Stimulated activated CD8-positive, alpha-beta memory T cell treated with anti-CD3 and anti-CD28 coated beads, Interleukin-12 subunit alpha, Interleukin-12 subunit beta, amount 100 ng/mL, for 24 hours (primary cell): Measurements from ENCODE around the gene SLX4.
A peak's percentile ranks its signal among the peaks of the same experiment; 100 is the strongest.

Experiments used
- DNase-seq: peaks from one replicate; pipeline ENCODE4 v3.0.0-alpha.2; 2020; ENCODE audit errors: extremely low read depth

The SLX4 gene

DNA sequence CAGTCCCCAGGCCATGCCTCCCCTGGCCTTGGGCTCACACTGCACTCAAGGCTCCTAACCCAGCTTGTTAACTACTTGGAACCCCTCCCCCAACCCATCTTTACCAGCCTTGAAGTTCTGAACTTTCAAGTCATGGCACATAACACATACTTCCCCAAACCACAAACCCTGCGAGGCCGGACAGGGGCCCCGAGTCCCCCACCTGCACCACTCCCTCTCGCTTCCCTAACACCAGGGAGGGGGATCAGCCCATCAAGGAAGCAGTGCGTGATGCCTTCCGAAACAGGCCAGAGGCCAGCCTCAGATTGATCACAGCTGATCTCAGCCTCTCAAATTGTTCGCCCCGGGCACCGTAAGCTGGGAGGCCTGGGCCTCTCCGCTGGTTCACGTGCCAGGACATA is 31.2 kb downstream of the SLX4 start:
- no peak for DNase-seq

DNA sequence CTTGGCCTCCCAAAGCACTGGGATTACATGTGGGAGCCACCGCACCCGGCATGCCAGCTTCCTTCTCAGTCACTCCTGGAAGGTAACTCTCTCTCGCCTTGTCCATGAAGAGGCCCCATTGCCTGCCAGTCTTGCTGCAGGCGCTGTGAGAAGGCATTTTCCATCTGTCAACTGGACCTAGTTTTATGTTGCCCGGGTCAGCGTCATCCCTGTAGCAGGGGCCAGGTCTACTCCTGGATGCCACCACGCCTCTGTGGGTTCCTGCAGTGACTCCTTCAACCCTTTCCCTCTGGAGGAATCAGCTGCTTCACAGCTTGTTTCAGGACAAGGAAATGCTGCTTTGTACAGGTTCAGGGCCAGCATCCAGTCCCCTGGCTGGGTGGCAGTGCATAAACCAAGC is 31.6 kb downstream of the SLX4 start:
- DNase-seq: no peak

DNA sequence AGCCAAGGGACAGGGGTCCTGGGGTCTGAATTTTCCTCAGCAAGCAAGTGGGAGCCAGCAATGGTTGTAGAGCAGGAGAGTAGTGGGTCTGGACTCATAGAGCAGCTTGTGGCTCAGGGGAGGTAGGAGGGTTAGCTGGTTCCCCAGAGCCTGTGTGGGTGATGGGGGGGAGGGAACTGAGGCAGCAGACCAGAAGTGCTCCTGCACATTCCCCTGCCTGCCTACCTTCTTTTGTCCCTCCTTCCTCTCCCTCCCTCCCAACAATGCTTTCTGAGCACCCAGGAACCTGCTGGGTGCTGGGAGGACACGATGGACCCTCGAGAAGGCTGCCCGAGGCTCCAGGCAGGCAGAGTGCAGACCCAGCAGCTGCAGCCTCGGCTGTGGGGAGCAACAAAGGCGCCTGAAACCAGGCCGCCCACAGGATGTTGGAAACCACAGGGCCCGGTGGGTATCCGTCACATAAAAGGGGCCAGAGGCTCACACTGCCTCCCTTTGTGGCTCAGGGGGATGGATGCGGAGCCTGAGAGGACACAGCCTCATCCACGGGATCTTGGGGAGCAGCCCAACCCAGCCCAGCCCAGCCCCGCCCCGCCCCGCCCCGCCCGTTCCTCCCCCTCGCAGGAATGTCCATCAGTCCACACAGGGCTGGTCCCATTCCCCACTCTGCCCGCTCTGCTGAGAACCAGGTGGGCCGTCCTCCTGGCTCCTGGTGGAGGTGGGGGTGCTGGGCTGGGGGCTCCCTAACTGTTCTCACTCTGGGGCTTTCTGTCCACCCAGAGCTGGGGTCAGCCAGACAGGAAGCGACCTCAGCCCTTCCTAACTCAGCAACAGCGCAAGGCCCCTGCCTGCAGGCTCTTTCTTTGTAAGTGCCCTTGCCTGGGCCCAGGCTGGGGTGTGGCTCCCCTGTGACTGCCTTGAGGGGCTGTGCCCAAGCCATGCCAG is 32.5 kb downstream of the SLX4 start:
- peak; percentile 30 for DNase-seq

DNA sequence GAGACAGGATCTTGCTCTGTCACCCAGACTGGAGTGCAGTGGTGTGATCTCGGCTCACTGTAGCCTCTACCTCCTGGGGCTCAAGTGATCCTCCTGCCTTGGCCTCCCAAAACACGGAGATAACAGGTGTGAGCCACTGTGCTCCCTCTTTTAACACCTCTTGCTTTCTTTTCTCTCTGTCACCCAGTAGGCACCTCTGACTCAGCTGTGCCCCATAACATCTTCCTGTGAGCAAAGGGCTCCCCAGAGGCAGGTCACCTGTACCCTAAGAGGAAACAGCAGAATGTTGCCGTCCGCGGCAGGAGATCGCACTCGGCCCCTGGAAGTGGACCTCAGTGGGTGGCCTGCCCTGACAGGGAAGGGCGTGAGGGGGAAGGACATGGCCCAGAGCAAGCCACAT is 33.3 kb downstream of the SLX4 start:
- DNase-seq: no peak

DNA sequence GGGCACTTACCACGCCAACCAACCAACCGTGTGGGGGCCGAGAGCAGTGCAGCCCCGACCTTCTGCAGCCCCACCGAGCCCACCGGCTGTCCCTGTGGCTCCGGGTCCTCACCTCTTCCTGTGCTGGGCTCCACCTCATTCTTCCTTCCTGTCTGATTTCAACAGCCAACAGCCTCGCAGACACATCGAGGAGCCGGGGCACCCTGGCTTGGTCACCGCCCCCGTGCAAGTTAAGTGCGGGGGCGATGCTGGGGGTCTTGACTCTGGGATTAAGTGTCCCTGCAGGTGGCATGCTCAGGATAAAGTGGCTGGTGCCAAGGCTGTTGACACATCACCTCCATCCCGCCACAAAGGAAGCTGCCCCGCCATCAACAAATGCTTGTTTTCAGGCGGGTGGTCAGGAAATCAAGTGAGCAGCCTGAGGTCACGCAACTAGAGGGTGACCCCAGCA is 34.1 kb downstream of the SLX4 start, which contains the start of gene NLRC3:
NLRC3 (minus strand) TSS at position 102 of the 451 bp plus-strand sequence. CDS start 12,367 bp downstream, outside the sequence.
- DNase-seq: no peak

DNA sequence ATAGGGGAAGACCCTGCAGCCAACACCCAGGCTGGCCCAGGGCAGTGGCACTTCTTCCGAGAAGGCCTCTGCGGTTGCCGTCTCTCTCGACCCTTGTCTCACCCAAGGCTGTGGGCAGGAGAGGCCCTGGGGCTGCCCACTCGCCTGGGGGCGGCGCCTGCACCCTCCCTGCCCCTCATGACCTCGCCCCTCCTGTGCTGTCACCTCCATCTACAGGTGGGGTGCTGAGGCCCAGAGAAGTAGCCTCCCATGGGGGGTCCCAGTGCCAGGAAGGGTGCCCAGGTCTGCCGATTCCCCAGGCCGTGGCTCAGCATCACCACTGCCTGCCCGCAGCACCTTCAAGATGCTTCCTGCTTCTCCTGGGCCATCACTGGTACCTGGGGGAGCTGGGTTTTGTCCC is 35.2 kb downstream of the SLX4 start:
- no peak for DNase-seq

DNA sequence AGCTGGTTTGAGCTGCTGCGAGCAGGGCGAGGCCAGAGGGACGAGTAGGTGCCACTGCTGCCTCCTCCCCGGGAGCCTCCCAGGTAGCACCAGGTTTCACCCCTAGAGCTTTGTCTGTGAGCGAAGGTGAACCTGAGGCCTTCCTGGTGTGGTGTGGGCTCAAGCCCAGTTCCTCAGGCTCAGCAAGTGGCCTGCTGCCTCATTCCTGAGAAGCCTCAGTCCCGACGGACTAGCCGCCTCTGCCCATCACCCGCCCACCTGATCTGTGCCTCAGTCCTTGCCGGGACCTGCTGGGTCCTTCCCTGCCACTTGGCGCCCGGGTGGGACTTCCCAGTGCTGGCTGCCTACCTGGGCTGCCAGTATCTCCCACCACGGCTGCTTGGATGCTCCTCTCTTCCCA is 35.9 kb downstream of the SLX4 start:
- DNase-seq: no peak

DNA sequence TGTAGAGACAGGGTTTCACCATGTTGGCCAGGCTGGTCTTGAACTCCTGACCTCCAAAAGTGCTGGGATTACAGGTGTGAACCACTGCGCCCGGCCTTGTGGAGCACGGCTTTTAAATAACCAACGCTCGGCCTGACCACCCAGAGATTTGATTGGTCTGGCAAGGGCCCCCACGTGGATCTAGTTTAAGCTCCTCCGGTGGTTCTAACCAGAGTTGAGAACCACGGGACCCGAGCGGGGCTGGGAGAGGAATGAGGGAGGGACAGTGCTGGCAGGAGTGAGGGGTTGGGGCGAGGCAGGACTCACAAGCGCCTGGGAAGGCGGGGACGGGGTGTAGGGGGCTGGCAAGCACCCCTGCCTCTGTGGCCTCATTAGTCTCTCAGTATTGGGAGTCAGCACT is 37.2 kb downstream of the SLX4 start:
- no peak for DNase-seq

DNA sequence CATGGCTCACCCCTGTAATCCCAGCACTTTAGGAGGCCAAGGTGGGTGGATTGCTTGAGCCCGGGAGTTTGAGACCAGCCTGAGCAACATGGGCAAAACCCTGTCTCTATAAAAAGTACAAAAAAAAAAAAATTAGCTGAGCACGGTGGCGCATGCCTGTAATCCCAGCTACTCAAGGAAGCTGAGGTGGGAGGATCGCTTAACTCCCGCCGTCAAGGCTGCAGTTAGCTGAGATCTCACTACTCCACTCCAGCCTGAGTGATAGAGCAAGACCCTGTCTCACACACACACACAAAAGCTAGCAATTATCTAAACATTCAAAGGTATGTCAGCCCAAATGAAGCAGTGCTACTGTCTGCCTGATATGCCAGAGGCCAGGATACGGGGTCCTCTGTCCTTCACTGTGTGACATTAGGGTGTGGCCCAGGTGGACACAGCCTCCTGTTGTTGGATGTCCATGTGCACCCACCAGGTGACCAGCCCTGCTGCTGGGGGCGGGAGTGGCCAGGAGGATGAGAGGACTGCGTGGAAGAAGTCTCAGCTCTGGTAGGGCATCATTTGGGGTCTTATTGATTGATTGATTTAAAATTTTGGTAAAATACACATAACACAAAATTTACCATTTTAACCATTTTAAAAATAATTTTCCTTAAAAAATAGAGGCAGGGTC is 38.1 kb downstream of the SLX4 start:
- no peak for DNase-seq

DNA sequence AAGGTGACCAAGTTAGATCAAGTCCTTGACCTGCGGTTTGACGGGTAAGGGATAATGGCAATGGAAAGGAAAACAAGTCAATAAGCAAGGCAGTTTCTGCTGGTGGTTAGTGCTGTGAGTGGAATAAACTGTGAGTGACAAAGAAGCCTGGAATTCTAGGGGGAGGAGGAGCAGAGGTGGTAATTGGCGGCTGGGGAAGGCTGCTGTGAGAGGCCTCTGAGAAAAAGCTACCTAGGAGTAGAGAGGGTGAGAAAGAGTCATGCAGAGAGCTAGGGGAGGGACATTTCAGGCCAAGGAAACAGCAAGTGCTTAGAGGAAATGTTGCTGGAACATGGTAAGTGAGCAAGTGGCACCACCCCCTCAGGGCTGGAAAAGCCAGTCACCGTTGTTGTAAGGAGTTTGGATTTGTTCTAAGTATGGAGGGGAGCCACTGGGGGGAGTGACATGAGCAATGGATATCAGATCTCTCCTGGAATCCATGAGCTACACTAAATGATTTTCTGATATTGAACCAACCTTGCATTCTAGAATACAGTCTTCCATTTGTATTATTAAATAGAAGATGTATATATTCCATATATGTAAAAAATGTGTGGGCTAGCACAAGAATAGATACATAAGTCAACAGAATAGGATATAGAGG is 40.9 kb downstream of the SLX4 start:
- no peak for DNase-seq

DNA sequence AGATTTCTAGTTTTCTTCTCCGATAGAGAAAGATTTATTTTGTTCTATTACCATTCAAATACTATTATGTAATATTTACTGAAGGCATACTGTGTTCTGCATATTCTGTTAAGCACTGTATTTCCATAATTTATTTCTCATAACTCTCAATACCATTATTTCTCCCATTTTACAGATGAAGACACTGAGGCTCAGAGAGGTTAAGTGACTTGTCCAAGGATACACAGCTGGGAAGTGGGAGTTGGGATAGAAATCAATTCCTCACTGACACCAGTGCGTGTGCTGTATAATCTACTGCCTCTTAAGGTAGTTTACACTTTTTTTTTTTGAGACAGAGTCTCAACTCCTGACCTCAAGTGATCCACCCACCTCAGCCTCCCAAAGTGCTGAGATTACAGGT is 41.6 kb downstream of the SLX4 start:
- no peak for DNase-seq

DNA sequence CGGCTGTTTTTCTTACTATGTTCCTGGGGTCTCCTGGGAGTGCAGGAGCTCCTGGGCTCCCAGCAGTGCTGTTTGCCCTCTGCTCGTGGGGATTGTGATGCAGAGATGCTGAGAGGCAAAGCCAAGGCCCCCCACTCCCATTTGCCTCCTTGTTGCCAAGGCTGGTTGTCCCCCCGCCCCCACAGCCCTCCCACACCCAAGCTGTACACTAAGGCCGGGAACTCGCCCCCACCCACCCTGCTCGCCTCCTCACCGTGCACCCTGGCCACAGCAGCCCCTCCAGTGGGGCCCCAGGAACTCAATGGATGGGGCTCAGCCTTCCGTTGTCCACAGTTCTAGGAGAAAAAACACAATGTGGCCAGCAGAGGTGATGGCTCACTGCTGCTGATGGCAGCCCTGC is 44.4 kb downstream of the SLX4 start:
- no peak for DNase-seq

DNA sequence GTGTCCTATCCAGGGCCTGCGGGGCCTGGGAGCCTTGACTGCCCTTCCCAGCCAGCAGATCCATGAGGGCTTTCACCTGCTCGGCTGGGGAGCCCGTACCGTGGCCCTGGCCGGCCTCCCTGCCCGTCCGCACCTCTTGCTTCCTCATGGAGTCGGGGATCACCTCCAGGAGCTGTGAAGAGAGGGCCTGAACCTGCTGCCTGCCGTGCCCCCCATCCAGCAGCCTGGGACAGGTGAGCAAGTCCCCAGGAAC is 46.6 kb downstream of the SLX4 start:
- no peak for DNase-seq

DNA sequence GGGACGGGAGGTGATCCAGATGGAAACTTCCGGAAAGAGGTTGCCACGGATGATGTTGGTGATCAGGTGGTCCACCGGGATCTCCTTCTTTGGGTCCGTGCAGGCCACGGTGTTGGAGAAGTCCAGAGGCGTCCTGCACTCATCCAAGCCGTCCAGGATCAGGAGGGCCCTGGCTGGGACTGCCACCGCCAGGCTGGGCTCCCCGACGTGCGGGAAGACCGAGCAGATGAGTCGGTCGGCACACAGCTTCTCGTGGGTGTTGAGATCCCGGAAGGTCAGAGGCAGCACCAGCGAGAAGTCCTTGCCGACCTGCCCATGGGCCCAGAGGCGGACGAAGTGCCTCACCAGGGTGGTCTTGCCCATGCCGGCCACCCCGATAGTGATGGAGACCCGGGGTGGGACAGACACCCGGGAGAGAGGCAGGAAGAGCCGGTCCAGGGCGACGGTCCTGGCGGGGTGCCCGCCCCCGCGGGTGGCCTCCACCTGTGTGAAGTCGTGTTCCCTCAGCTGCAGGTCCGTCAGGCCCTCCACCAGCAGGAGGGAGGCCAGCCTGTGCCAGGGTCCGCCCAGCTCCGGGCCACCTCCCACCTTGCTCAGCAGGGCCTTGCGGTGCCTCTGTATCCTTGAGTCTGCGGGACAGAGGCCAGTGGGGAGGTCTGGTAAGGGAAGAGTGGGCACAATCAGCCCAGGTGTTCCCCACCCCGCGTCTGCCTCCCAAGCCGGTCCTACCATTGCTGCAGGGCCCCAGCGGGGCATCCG is 47.1 kb downstream of the SLX4 start:
- no peak for DNase-seq

DNA sequence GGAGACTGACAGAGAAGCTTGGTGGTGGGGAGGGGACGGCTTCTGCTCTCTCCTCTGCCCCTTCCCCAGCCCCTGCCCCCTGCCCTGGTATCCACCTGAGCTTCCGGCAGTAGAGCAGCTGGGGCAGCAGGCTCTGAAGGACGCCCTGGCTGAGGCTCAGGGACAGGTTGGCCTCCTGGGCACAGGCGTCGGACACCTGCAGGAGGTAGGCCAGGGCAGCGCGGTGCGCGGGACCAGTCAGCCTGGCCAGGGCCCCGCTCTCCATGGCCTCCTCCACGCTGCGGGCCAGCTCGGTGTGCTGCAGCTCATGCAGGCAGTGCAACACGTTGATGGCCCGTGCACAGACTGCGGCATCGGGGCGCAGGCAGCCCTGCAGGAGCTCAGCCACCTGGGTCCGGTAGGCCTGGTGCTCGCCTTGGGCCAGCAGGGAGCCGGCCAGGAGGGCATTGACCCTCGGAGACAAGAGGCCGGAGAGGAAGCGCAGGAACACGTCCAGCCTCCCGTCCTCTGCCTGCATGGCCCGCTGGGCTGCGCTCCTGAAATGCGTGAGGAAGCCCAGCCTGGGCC is 48.4 kb downstream of the SLX4 start:
- no peak for DNase-seq

DNA sequence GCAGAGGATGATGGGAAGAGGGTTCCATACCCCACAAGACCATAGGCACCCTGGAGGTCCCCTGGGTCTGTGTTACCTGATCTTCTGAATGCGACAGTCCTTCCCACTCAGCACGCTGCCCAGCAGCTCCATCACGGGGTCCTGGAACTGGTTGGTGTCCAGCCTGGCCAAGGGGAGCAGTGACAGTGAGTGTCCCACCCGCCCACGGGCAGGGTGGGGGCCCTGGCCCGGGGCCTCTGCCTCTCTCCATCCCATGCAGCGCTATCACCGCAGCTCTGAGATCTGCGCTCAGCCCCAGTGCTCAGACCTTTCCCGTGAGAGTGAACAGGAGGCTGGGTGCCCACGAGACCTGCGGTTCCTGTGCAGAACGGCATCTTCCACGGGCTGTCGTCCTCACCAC is 49.8 kb downstream of the SLX4 start:
- DNase-seq: no peak

DNA sequence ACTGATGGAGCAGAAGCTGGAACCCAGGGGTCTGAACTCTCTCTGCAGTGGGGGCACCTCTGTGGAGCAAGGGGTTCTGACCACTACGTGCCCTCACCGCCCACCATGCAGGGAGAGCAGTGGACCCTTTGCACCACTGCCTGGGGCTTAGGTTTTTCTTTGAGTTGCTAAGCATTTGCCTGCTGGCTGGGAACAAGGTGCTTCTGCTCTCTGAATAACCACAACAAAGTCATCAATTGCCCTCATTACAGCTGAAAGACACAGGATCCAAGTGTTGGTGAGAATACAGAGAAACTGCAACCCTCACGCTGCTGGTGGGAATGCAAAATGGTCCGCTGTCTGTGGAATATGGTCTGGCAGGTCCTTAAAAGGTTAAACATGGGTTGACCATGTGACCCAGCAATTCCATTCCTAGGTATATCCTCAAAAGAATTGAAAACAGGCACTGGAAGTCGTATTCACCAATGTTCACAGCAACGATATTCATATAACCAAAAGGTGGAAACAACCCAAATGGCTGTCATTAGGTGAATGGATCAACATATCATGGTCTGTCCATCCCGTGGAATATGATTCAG is 57.0 kb downstream of the SLX4 start:
- DNase-seq: no peak

DNA sequence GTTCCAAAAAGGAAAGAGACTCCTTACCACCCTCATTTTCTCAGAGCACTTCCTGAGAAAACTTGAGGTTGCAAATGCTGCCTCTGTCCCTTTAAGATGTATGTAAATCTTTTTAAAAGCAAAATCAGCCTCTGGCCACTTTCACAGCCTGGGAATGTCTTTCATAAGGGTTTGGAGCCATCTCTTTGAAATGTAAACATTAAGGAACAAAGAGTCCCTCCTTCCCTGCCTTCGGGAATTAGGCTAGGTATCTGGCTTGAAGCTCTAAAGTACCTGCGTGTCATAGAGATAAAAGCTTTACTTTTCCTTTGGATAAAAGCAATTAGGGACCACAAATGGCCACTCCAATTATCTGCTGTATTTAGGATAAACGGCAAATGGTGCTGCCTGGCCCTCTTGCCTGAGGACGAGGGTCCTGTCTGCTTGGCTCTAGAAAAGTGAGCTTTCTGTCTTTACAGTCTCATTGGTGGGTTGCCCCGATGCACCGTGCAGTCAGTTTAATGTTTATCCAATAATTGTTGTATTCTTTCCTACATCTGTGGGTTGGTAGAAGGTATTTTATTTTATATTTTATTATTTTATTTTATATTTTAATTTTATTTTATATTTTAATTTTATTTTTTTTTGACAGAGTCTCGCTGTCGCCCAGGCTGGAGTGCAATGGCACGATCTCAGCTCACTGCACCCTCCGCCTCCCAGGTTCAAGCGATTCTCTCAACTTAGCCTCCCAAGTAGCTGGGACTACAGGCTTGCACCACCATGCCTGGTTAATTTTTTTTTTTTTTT is 58.1 kb downstream of the SLX4 start:
- no peak for DNase-seq

DNA sequence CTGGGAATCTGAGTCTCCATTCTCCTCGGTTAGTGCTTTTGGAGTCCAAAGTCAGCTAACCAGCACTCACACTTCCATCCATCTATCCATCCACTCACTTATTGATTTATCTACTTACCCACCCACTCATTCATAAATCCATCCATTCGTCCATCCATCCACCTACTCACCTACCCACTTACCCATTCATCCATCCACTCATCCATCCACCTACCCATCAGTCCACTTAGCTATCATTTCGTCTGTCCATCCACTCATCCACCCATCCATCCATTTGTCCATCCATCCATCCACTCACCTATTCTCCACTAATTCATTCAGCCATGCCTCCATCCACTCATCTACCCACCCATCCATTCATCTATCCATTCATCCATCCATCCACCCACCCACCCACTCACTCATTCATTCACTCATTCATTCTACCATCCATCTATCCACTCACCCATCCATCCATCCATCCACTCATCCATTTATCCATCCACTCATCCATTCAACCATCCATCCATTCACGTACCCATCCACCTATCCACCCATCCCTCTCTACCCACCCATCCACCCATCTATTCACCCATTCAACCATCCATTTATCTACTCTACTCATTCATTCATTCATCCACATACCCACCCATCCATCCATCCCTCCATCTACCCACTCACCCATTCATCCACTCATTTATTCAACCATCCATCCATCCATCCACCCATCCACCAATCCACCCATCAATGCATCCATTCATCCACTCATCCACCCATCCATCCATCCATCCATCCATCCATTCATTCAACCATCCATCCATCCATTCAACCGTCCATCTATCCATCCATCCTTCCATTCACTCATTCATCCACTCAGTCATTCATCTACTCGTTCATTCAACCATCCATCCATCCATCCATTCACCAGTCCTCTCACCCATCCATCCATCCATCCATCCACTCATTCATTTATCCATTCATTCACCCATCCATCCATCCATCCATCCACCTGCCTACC is 60.3 kb downstream of the SLX4 start:
- no peak for DNase-seq
